WTC11 (cell line): Measurements from ENCODE around the gene DOK7. TPM values are rescaled to one million over a fixed set of nuclear protein-coding genes. Genes with fewer than 3 reads are reported as not detected.
"Not testable (repeated sequence)": the region's sequence is repeated elsewhere in the genome, so short reads cannot be mapped to it uniquely, and the experiment has no call there.

ENCODE experiments used
- ATAC-seq: fragments of 200-7000 bp; cut with Tn5 transposase; 2 replicates; pipeline ENCODE4 v1.10.0; 2021; ENCODE audit warnings: mild to moderate bottlenecking, moderate library complexity
- CTCF ChIA-PET: fragments of 300-600 bp; sonication (Branson Sonifier 250); formaldehyde crosslinking; loops from one replicate; lab custom pipeline; 2021; ENCODE audit warnings: antibody characterized with exemption; lab: Charles Lee
- POLR2A ChIA-PET: fragments of 350-600 bp; sonication (Branson Sonifier 250); formaldehyde crosslinking; loops from one replicate; lab custom pipeline; 2021; ENCODE audit warnings: antibody characterized with exemption; lab: Charles Lee
- DNase-seq: peaks from one replicate; pipeline ENCODE4 v3.0.0; 2021; ENCODE audit warnings: low spot score
- H3K27ac Mint-ChIP-seq: 2 replicates; pipeline ENCODE4 v1.8.0; 2021; ENCODE audit warnings: mixed read lengths
- H3K27me3 Mint-ChIP-seq: 2 replicates; pipeline ENCODE4 v1.8.0; 2021; ENCODE audit warnings: low read depth, mild to moderate bottlenecking, moderate library complexity, mixed read lengths
- H3K36me3 Mint-ChIP-seq: 2 replicates; pipeline ENCODE4 v1.8.0; 2021; ENCODE audit warnings: mixed read lengths
- H3K4me1 Mint-ChIP-seq: 2 replicates; pipeline ENCODE4 v1.8.0; 2022; ENCODE audit warnings: mixed read lengths
- H3K4me3 Mint-ChIP-seq: 2 replicates; pipeline ENCODE4 v1.8.0; 2021; ENCODE audit warnings: mild to moderate bottlenecking, moderate library complexity, mixed read lengths
- H3K9me3 Mint-ChIP-seq: 2 replicates; pipeline ENCODE4 v1.8.0; 2021; ENCODE audit warnings: mixed read lengths
- ATF1 ChIP-seq: sonication (generic); formaldehyde crosslinking; IDR thresholded peaks from 2 replicates; pipeline ENCODE4 v1.8.1; 2023; ENCODE audit warnings: mild to moderate bottlenecking, moderate library complexity, missing genetic modification reagents
- EMX1 ChIP-seq: fragments of 250-450 bp; sonication (Bioruptor Pico); IDR thresholded peaks from 2 replicates; pipeline ENCODE4 v1.8.0; 2021; ENCODE audit warnings: mild to moderate bottlenecking
- FOXJ3 ChIP-seq: sonication (generic); formaldehyde crosslinking; IDR thresholded peaks from 2 replicates; pipeline ENCODE4 v1.9.0; 2021; ENCODE audit warnings: missing genetic modification reagents, mild to moderate bottlenecking, borderline replicate concordance
- GABPB1 ChIP-seq: sonication (generic); formaldehyde crosslinking; IDR thresholded peaks from 2 replicates; pipeline ENCODE4 v1.8.1; 2023; ENCODE audit warnings: mild to moderate bottlenecking, missing genetic modification reagents
- JUN ChIP-seq: sonication (generic); formaldehyde crosslinking; IDR thresholded peaks from 2 replicates; pipeline ENCODE4 v1.8.0; 2023; ENCODE audit warnings: mild to moderate bottlenecking, missing genetic modification reagents
- MXD4 ChIP-seq: fragments of 250-450 bp; sonication (Bioruptor Pico); IDR thresholded peaks from 2 replicates; pipeline ENCODE4 v1.8.0; 2021; ENCODE audit warnings: mild to moderate bottlenecking, moderate library complexity, borderline replicate concordance
- NR1H2 ChIP-seq: sonication (generic); formaldehyde crosslinking; IDR thresholded peaks from 2 replicates; pipeline ENCODE4 v1.9.0; 2021; ENCODE audit warnings: mild to moderate bottlenecking, moderate library complexity, missing genetic modification reagents
- NR3C1 ChIP-seq: sonication (generic); formaldehyde crosslinking; conservative IDR thresholded peaks from 2 replicates; pipeline ENCODE4 v1.8.1; 2023; ENCODE audit warnings: low read depth, mild to moderate bottlenecking, missing genetic modification reagents
- OVOL2 ChIP-seq: fragments of 250-450 bp; sonication (Bioruptor Pico); IDR thresholded peaks from 2 replicates; pipeline ENCODE4 v1.9.0; 2021; ENCODE audit warnings: mild to moderate bottlenecking, borderline replicate concordance
- RELA ChIP-seq: sonication (generic); formaldehyde crosslinking; IDR thresholded peaks from 2 replicates; pipeline ENCODE4 v1.8.1; 2022; ENCODE audit warnings: missing genetic modification reagents, mild to moderate bottlenecking, borderline replicate concordance
- SMAD3 ChIP-seq: sonication (generic); formaldehyde crosslinking; IDR thresholded peaks from 2 replicates; pipeline ENCODE4 v1.8.0; 2022; ENCODE audit warnings: missing genetic modification reagents, mild to moderate bottlenecking, borderline replicate concordance
- ZNF219 ChIP-seq: sonication (generic); formaldehyde crosslinking; IDR thresholded peaks from 2 replicates; pipeline ENCODE4 v1.8.0; 2023; ENCODE audit warnings: missing genetic modification reagents, mild to moderate bottlenecking, borderline replicate concordance
- total RNA-seq: library from RNA; stranded (reverse); gene quantifications from 3 replicates; pipeline ENCODE4 v1.2.3, GENCODE V29; 2021
- TF ChIP-seq, protein P1 (sequence below): sonication (generic); formaldehyde crosslinking; IDR thresholded peaks from 2 replicates; pipeline ENCODE4 v1.8.1; 2022; ENCODE audit warnings: mild to moderate bottlenecking, moderate library complexity, missing genetic modification reagents
- TF ChIP-seq, protein P2 (sequence below): sonication (generic); formaldehyde crosslinking; IDR thresholded peaks from 2 replicates; pipeline ENCODE4 v1.8.0; 2022; ENCODE audit warnings: mild to moderate bottlenecking, missing genetic modification reagents
- TF ChIP-seq, protein P3 (sequence below): sonication (generic); formaldehyde crosslinking; conservative IDR thresholded peaks from 2 replicates; pipeline ENCODE4 v1.8.1; 2022; ENCODE audit warnings: mild to moderate bottlenecking, missing genetic modification reagents
- TF ChIP-seq, protein P4 (sequence below): sonication (generic); formaldehyde crosslinking; IDR thresholded peaks from 2 replicates; pipeline ENCODE4 v1.8.1; 2022; ENCODE audit warnings: mild to moderate bottlenecking, missing genetic modification reagents, moderate library complexity, borderline replicate concordance
- TF ChIP-seq, protein P5 (sequence below): fragments of 250-450 bp; sonication (Bioruptor Pico); conservative IDR thresholded peaks from 2 replicates; pipeline ENCODE4 v1.9.0; 2021; ENCODE audit warnings: mild to moderate bottlenecking
- TF ChIP-seq, protein P6 (sequence below): sonication (generic); formaldehyde crosslinking; IDR thresholded peaks from 2 replicates; pipeline ENCODE4 v1.8.1; 2023; ENCODE audit warnings: mild to moderate bottlenecking, missing genetic modification reagents, borderline replicate concordance
- TF ChIP-seq, protein P7 (sequence below): sonication (generic); formaldehyde crosslinking; IDR thresholded peaks from 2 replicates; pipeline ENCODE4 v1.8.0; 2023; ENCODE audit warnings: missing genetic modification reagents

Gene DOK7
- total RNA-seq, 1 experiment from 2014 or later = 0.22 TPM

DNA sequence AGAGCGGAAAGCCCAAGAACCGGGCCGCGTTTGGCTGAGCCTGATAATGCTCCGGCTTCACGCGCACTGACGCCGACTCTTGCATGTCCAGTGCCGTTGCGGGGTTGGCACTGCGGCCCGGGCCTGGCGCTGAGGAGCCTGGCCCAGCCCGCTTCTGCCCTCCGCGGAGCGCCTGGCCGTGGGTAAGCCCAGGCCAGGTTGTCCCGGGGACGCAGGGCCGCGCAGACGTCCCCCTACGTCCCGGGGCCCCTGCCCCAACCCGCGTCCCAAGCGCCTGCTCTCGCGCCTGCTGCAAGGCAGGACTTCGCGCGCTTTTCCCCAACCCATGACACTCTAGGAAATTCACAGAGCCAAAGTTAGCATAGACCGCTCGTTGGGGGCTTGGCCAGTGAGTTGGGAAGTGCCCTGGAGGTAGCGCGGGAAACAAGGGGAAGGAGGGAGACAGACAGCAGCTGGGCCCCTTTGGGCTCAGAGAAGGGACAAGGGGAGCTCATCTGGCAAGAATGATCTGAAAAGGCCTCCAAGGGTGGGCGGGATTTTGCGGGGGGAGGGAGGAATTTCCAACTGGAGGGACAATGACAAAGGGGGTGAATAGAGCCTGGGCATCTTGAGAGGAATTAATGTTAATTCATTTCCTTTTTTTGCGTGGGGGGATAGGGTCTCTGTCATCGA is 69.8 kb downstream of the DOK7 start:
- H3K36me3 Mint-ChIP-seq = 0 out of 2 replicates have a peak, but pooled peaks cover 3% of the 10 kb centered on the region
- peak; percentile 55 for DNase-seq
- TF ChIP-seq ZNF219 (CRISPR knock-in tag) = no peak
- TF ChIP-seq, protein P1, sequence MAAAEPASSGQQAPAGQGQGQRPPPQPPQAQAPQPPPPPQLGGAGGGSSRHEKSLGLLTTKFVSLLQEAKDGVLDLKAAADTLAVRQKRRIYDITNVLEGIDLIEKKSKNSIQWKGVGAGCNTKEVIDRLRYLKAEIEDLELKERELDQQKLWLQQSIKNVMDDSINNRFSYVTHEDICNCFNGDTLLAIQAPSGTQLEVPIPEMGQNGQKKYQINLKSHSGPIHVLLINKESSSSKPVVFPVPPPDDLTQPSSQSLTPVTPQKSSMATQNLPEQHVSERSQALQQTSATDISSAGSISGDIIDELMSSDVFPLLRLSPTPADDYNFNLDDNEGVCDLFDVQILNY (CRISPR knock-in tag) = 0 out of 2 replicates have a peak, but pooled peaks have one; percentile 16
- TF ChIP-seq, protein P2, sequence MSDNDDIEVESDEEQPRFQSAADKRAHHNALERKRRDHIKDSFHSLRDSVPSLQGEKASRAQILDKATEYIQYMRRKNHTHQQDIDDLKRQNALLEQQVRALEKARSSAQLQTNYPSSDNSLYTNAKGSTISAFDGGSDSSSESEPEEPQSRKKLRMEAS = peak; percentile 66
- H3K9me3 Mint-ChIP-seq = no peaks in the 10 kb centered on the region
- peak overlapping the region; percentile 99 for H3K4me3 Mint-ChIP-seq
- ATAC-seq = peak; percentile 46
- ChIA-PET POLR2A (no interaction called here), CTCF (interaction anchor here (1.3 kb wide), 3 partner anchors 18 to 348 kb away, joined by 3 to 6 read pairs (median 4); no protein-coding TSS in a partner anchor)
- H3K4me1 Mint-ChIP-seq = peaks cover 17% of the 10 kb centered on the region
- H3K27me3 Mint-ChIP-seq = peaks cover 37% of the 10 kb centered on the region
- H3K27ac Mint-ChIP-seq = no peak overlapping the region

DNA sequence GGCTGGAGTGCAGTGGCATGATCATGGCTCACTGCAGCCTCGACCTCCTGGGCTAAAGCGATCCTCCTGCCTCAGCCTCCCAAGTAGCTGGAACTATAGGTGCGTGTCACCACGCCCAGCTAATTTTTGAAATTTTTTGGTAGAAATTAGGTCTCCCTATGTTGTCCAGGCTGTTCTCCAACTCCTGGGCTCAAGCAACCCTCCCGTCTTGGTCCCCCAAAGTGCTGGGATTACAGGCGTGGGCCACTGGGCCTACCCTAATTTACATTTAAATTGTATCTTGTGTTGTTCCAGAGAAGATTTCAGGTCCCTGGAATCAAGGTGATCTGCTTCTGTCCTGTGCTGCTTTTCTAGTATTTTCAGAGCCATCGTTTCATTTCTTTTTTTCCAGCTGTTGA is 70.3 kb downstream of the DOK7 start:
- TF ChIP-seq, protein P3, sequence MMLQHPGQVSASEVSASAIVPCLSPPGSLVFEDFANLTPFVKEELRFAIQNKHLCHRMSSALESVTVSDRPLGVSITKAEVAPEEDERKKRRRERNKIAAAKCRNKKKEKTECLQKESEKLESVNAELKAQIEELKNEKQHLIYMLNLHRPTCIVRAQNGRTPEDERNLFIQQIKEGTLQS (CRISPR knock-in tag) = no peak
- TF ChIP-seq, protein P4, sequence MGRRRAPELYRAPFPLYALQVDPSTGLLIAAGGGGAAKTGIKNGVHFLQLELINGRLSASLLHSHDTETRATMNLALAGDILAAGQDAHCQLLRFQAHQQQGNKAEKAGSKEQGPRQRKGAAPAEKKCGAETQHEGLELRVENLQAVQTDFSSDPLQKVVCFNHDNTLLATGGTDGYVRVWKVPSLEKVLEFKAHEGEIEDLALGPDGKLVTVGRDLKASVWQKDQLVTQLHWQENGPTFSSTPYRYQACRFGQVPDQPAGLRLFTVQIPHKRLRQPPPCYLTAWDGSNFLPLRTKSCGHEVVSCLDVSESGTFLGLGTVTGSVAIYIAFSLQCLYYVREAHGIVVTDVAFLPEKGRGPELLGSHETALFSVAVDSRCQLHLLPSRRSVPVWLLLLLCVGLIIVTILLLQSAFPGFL = no peak
- TF ChIP-seq, protein P1 (CRISPR knock-in tag) = no peak
- TF ChIP-seq NR1H2 (CRISPR knock-in tag) (no peak), FOXJ3 (CRISPR knock-in tag) (no peak), SMAD3 (CRISPR knock-in tag) (no peak), RELA (CRISPR knock-in tag) (no peak), MXD4 (CRISPR knock-in tag) (no peak), OVOL2 (no peak), ATF1 (CRISPR knock-in tag) (no peak), JUN (CRISPR knock-in tag) (no peak), NR3C1 (no peak), EMX1 (CRISPR knock-in tag) (no peak), GABPB1 (CRISPR knock-in tag) (no peak)
- TF ChIP-seq, protein P5, sequence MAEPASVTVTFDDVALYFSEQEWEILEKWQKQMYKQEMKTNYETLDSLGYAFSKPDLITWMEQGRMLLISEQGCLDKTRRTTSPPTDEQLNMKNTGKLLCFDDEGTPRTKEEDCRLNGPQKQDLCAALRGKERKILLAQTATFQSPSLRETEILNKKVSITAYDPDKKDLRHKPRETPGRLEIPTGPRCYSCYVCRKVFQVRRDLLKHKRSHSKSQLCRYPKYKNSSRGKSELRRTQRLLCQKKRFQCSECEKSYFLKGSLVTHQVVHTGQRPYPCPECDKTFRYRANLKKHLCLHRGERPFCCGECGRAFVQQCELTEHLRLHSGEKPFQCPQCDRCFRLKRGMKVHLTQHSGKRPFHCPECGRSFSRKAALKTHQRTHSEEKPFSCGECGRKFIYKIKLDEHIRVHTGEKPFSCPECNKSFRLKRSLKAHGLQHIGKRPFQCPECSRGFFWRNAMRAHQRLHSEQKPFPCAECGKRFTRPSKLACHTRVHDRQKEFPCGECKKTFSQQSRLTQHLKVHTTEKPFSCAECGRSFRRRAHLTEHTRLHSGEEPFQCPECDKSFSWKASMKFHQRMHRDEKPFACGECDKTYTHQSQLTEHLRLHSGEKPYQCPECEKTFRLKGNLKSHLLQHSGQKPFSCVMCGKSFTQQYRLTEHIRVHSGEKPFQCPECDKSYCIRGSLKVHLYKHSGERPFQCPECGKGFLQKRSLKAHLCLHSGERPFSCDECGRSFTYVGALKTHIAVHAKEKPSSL = no peak
- TF ChIP-seq, protein P6, sequence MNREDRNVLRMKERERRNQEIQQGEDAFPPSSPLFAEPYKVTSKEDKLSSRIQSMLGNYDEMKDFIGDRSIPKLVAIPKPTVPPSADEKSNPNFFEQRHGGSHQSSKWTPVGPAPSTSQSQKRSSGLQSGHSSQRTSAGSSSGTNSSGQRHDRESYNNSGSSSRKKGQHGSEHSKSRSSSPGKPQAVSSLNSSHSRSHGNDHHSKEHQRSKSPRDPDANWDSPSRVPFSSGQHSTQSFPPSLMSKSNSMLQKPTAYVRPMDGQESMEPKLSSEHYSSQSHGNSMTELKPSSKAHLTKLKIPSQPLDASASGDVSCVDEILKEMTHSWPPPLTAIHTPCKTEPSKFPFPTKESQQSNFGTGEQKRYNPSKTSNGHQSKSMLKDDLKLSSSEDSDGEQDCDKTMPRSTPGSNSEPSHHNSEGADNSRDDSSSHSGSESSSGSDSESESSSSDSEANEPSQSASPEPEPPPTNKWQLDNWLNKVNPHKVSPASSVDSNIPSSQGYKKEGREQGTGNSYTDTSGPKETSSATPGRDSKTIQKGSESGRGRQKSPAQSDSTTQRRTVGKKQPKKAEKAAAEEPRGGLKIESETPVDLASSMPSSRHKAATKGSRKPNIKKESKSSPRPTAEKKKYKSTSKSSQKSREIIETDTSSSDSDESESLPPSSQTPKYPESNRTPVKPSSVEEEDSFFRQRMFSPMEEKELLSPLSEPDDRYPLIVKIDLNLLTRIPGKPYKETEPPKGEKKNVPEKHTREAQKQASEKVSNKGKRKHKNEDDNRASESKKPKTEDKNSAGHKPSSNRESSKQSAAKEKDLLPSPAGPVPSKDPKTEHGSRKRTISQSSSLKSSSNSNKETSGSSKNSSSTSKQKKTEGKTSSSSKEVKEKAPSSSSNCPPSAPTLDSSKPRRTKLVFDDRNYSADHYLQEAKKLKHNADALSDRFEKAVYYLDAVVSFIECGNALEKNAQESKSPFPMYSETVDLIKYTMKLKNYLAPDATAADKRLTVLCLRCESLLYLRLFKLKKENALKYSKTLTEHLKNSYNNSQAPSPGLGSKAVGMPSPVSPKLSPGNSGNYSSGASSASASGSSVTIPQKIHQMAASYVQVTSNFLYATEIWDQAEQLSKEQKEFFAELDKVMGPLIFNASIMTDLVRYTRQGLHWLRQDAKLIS (CRISPR knock-in tag) = no peak
- TF ChIP-seq, protein P7, sequence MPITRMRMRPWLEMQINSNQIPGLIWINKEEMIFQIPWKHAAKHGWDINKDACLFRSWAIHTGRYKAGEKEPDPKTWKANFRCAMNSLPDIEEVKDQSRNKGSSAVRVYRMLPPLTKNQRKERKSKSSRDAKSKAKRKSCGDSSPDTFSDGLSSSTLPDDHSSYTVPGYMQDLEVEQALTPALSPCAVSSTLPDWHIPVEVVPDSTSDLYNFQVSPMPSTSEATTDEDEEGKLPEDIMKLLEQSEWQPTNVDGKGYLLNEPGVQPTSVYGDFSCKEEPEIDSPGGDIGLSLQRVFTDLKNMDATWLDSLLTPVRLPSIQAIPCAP (CRISPR knock-in tag) = no peak
- ChIA-PET POLR2A (no interaction called here), CTCF (interaction anchor here (1.3 kb wide), 3 partner anchors 19 to 347 kb away, joined by 3 to 6 read pairs (median 4); no protein-coding TSS in a partner anchor)
- peak overlapping the region; percentile 99 for H3K4me3 Mint-ChIP-seq
- no peak overlapping the region for H3K27ac Mint-ChIP-seq
- H3K36me3 Mint-ChIP-seq = 0 out of 2 replicates have a peak, but pooled peaks cover 3% of the 10 kb centered on the region
- no peaks in the 10 kb centered on the region for H3K9me3 Mint-ChIP-seq
- DNase-seq (no peak), ATAC-seq (no peak)
- peaks cover 37% of the 10 kb centered on the region for H3K27me3 Mint-ChIP-seq
- H3K4me1 Mint-ChIP-seq = peaks cover 17% of the 10 kb centered on the region

DNA sequence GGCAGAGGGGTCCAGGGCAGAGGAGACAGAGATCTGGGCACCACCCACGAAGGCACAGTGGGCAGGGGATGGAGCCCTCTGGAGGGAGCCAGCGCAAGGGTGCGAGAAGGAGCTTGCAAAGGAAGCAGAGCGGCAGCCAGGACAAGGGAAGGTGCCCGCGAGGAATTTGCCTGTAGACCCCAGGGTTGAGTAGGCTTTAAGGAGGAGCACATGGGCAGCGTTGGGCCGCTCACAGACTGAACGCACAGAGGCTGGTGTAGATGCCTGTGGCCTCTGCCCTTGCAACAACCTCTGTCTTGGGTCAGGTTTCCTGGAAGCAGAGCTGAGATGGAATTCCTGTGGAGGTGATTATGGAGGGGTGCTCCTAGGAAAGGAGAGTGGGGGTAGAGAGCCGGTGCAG is 72.7 kb downstream of the DOK7 start:
- Mint-ChIP-seq H3K4me1 (peaks cover 14% of the 10 kb centered on the region), H3K27me3 (peaks cover 38% of the 10 kb centered on the region)
- H3K9me3 Mint-ChIP-seq, DNase-seq, POLR2A ChIA-PET, H3K4me3 Mint-ChIP-seq, CTCF ChIA-PET, ATAC-seq, H3K36me3 Mint-ChIP-seq, H3K27ac Mint-ChIP-seq: not testable (repeated sequence)
